Stimulated activated CD4-positive, alpha-beta T cell treated with anti-CD3 and anti-CD28 coated beads, Interleukin-1b, Interleukin-23, amount 100 ng/mL, for 24 hours (primary cell): ENCODE measurements around the gene MAP3K12.

ENCODE experiments used
- DNase-seq, 4 experiments: peaks; one replicate each; pipeline ENCODE4 v3.0.0-alpha.2; 2020; ENCODE audit warnings: low read depth in 4 of 4, low spot score in 1 of 4

The MAP3K12 gene

DNA sequence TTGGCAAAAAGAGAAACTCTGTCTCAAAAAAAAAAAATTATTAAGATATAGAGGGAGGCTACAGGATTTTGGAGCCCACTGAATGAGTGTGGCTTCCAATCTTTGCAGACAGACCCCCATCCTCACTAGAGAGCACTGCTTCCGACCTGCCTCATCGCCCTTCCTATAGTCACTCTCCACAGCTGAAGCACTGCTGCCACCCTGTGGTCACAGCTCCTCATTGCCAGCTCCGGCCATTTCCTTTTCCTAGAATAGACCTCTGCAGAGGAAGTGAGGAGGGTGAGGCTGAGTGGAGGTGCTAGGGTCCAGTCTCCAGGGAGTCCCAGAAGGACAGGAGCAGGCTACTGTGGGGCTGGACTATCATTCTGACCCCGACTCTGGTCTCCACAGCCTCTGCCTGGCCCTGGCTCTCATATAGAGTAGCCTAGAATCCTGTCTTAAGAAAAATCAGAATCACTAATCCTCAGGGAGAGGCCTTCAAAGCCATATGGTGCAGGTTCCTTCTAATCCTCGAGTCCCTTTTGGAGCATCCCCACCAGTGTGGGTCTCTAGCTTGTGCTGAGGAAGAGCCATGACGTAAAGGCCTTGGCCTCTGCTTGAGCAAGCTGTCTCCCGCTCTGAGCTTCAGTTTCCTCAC is 9.4 kb upstream of the MAP3K12 start:
- DNase-seq = peak; percentile 53 to 80 (median 71)

DNA sequence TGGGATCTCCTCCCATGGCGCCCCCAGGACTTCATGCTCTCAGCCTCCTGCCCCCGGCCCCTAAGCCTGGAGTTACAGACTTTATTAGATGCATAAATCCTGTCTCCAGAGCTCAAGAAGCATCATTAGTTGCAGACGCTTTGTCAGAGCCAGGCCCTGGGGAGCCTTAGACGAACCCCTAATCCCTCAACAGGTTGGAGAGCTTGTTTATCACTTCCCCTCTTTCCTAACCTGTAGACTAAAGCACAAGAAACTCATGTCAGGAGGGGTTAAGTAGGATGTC is 8.3 kb upstream of the MAP3K12 start:
- no peak for DNase-seq

DNA sequence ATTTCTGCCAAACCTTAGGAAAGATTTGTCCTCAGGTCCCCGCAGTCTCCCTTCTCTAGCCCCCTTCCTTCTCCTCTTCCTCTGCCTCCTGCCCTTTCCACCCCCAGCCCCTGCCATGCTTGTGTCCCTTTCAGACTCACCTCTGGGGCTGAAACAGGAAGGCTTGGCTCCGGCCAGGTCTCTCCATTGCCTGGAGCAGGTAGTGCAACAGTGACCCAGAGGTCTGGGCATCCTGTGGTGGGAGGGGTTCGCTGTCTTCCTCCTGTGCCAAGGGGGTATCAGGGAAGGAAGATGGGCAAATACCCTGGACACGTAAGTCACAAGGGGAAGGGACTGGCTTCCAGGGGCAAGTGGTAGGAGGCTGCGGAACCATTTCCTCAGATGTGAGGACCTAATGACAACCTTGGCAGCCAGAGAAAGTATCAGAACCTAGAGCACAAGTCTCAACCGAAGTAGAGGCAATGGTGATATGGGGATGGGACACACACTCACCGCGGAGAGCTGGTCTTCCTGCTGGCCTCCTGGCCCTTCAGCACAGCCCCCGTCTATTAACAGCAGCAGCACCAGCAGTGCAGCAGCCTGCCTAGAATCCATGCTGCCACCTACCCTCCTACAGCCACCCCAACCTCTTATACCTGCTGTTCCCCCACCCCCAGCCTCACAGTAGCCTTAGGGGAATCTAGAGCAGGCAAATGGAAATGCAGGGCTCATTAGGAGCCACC is 7.8 kb upstream of the MAP3K12 start, which contains the start of gene NPFF:
NPFF (minus strand) TSS at position 604 of the 722 bp plus-strand sequence; CDS start at position 594, 10 bp downstream.
- no peak for DNase-seq

DNA sequence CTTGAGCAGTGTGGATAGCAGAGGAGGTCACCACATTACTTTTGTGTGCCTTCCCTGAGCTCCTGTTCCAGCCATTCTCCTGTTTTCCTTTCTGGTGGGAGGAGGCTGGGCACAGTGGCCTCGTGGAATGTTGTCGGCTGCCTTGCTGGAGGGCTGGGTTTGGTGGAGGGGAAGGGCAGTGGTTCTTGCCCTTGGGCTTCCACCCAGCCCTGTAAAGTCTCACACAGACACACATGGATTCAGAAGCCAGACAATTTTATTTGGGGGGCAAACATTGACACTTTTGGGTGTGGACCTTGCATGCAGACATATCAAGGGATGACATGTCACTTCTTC is 7.2 kb upstream of the MAP3K12 start:
- no peak for DNase-seq

DNA sequence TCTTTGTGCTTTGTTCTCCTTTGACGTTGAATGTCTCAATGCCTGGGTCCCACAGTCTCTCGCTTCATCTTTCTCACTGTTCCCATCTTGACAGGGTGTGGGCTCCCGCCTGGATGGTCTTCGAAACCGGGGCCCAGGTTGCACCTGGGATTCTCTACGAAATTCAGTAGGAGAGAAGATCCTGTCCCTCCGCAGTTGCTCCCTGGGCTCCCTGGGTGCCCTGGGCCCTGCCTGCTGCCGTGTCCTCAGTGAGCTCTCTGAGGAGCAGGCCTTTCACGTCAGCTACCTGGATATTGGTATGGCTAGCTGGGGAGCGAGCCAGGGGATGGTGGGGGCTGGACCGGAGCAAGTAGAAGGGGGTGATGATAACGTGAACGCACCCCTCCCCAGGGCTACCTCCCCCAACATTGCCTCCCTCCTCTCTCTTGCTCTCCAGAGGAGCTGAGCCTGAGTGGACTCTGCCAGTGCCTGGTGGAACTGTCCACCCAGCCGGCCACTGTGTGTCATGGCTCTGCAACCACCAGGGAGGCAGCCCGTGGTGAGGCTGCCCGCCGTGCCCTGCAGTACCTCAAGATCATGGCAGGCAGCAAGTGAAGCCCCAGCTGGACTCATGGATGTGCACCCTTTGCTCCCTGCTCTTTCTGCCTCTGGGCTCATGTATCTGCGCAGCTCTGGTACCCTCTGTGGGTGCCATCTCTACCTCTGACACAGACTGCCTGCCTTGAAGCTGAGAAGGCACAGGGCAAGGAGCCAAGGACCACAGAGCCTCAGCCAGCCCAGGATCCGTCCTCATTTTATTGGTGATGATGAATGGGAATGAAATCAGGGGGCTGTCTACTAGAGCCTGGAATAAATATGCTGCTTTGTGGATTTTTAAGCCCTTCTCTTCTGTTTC is 6.5 kb upstream of the MAP3K12 start:
- no peak for DNase-seq

DNA sequence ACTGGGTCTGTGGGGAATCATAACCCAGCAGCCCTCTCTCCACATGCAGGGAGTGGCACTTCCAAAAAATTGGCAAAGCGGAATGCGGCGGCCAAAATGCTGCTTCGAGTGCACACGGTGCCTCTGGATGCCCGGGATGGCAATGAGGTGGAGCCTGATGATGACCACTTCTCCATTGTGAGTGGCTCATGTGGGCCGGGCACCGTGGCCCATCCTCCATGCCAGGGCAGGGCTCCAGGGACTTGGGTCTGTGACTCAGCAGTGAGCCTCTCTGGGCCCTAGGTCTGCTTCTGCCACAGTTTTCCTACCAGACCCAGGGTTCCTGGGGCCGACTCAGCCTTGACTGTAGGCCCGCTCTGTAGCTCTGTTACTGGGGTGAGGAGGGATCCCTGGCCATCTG is 5.8 kb upstream of the MAP3K12 start:
- no peak for DNase-seq

DNA sequence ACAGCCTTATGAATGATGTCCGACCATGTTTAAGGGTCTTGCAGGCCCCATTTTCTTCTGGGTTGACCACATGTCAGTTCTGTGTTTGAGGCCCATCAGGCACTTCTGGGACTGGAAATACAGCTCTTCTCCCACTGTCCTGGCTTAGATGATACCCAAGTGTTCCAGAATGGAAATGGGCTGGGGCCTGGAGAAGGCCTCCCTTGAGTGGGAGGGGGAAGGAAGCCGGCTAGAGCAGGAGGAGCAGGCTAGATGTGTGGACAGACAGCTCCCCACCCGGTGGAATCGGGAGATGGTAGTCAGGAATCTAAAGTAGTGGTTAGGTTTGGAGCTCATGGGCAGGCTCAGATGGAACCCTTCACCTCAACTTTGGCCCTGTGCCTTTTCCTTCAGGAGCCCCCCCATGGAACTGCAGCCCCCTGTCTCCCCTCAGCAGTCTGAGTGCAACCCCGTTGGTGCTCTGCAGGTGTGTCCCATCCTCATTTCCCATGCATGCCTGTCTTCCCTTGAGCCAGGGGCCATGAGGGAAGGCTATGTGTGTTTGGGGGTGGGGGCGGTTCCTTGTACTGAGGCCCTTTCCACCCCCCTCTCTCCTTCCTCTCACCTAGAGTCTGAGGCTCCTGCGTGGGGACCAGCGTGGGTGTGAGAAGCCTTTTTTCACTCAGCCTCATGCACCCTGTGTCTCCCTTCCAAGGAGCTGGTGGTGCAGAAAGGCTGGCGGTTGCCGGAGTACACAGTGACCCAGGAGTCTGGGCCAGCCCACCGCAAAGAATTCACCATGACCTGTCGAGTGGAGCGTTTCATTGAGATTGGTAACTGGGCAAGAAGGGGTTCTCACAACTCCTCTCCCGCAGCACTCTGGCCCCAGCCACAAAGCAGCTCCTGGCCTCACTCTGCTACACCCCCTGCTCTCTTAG is 5.0 kb upstream of the MAP3K12 start:
- no peak for DNase-seq

DNA sequence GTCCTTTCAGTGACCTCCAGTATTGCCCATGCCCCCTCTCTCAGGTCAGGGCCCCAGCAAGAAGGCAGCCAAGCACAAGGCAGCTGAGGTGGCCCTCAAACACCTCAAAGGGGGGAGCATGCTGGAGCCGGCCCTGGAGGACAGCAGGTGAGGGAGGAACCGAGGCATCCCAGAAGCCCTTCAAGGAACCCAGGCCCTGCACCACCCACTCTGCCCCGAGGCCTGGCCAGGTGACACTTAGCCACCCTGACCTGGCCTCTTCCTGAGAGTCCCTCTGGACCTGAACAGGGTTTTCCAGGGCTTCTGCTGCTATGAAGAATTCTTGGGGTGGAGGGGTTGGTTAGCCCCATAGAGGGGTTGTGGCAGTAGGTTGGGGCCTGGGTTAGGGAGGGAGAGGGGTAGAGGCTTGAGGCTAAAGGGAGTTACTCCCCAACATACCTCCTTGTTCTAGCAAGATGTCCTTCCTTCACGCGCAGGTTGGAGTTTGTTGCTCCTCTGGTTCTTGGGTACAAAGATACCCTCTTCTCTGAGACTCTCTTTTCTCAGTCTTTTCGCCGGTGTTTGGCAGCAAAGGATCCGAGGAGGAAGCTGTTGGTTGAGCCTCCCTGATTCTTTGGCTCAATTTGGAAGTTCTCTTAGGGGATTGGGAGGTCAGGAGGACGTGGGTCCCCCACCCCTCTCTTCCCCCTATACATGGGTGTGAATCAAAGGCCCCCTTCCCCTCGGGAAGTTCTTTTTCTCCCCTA is 3.9 kb upstream of the MAP3K12 start:
- DNase-seq = no peak

DNA sequence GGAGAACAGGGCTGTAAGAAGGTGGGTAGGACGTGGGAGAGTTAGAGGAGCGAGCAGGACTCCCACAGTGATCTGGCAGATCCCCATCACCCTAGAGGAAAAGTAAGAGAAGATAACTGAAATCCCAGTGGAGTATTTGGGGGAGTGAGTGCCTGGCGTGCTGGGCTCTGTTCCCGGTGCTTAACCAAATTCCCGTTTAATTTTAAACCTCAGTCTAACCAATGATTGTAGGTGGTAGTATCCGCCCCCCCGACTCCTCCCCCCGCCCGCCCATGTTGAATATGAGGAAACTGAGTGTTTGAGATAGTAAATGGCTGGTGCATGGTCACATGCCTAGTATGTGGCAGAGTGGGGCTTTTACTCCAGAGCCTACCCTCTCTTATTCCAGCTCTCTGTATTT is 3.1 kb upstream of the MAP3K12 start:
- no peak for DNase-seq

DNA sequence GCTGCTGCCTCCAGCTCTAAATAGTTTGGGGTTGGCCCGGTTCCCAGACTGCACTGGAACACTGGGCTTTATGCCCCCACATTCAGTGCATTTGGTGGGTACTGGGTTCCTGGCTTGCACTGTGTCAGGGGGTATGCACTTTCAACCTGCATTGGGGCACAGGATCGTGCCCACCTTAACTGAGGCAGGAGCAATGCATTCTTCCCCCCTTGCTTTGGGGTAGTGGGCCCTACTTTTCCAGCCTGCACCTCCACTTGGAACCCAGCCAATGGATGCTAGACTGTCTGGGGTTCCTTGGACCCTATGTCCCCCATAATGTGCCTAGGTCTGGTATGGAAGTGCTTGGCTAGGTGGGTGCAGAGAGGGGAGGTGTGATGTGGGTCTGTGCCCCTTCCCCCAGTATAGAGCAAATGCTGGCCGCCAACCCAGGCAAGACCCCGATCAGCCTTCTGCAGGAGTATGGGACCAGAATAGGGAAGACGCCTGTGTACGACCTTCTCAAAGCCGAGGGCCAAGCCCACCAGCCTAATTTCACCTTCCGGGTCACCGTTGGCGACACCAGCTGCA is 2.4 kb upstream of the MAP3K12 start:
- no peak for DNase-seq

DNA sequence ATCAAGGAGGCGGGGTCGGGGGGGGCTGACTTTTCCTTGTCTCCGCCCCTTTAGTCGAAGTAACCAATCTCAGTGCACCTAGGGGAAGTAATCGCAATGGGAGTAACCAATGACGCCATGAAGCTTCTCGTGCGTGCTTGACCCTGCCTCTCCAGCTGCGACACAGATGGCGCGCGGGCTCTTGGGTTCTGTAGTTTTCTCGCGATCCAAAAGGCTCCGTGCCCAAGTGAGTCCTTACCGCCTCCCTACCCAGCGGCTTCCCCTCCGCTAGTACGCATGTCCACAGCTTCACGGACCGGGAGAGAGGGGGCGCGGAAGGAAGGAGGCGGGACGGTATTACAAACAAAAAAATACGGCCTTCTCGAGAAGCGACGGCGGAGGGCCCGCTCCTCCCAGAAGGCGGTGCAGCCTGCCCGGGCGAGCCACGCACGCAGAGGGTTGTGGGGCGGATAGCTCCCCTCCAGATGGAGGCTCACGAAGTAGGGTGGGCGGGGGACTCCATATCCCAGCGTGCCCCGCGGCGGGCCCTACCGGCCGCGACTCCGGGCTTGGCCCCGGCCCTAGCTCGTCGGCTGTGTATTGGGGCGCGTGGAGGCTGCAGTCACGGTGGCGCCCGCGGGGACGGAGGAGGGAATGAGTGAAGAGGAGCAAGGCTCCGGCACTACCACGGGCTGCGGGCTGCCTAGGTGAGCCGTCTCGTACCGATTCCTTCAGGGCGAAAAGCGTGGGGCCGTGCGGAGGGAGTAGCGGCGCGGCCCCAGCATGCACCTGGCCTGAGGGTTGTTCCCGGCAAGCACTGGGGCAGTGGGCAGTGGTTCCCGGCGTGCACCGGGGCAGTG is 1.7 kb upstream of the MAP3K12 start, which contains the start of gene TARBP2:
TARBP2 (plus strand) TSS at position 508 of the 839 bp plus-strand sequence; CDS start at position 634, 126 bp downstream.
- DNase-seq = peak; percentile 86 to 96 (median 96)

DNA sequence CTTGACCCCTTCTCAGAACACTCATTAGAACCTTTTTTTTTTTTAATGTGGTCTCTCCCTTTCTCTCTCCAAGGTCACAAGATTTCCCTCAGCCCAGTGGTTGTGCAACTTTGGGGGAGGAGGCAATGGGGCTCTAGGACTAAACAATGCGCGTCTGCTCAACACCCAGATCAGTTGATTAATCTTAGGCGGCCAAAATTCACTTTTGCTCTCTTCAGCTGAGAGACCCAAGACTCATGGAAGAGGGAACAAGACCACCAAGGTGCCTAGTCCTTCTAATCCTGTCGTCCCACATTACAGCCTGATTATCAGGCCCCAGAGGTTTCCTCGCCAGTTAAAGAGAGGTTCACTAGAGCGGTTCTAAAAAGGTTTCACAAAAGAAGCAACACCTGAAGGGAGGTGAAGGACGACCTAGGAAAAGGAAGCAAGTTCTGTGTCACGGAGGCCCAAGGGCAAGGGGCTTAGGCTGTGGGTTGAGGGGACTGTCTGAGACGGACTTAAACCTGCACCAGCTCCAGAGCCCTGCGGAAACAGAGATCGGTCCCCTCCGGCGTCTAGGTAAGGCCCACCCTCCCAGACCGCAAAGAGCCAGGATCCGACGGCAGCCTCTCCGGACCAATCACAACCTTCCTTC is 1.0 kb upstream of the MAP3K12 start:
- no peak for DNase-seq

DNA sequence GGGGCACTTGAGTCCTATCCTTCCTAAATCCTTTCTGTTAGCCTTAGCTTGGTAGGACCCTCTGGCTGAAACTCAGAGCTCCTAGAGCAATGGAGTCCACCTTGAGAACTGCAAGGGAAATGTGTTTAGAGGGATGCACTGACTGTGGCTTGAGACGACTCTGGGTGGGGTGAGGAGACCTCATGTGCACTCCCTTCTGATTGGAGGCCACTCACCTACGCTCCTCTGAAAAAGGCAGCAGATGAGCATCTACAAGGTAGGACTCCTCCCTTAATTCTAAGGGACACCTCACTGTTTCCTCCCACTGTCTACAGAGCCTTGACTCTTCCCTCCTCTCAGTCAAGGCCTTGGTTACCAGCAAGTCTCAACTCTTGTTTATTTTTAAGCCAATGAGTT is 1.0 kb downstream of the MAP3K12 start:
- DNase-seq = no peak

DNA sequence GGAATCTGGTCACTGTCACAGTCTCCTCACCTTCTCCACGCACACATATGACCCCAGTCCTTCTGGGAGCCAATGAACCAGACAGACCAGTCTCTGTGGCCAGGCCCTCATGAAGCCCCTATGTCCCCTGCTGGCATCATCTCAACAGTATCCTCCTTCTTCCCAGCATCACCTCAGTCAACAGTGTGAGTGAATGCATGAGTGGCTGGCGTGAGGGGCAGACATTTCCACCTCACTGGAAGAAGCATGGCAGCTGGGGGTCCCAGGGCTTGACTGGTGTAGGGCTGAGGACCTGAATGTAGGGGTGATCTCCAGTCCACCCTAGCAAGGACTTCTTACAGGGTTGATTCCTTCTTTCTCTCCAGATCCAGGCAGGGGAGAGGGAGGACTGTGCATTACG is 1.8 kb downstream of the MAP3K12 start:
- no peak for DNase-seq

DNA sequence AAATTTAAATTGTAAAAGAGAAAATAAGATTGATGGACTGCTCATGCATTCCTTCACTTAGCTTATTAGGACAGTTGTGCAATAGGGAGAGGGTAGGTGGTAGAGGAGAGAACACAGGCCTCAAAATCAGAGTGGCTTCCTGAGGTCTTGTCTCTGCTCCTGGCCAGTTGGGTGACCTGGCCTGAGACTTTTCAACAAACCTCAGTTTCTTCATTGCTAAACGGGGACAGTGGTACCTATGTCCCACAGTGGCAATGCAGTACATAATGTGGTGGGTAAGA is 2.6 kb downstream of the MAP3K12 start:
- DNase-seq = no peak

DNA sequence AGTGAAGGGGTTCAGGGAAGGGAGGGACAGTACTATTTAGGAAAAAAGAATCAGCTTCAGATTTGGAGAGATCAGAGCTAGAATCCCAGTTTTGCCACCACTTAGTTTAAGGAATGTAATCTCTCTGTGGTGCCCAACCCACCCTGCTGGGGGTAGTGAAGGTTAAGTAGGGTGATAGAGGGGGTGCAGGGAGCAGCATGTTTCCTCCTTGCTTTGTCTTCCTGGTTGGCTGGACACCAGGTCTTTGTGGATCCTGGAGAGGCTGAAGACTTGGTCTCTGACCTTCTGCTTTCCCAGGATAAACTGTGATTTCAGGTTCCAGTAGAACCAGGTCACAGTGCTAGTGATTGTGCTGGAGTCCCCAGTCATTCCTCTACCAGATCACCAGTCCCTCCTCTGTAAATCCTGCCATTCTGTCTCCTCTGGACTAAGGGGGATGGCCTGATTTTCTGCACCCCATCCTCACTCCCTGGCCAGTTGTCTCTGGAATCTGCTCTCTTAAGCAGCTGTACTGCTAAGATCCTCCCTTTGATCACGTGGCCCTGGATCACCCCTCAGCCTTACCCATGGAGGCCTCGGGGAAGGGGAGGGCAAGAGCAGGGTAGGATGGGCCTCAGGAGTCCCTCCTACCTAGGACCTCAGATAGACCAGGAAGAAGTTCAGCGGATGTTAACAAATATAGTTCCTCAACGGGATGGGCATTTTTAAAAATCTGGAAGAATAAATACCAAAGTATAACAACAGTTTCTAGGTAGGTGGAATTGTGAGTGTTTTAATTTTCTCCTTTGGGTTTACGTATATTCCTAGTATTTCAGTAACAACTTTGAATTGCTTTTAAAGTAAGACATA is 3.1 kb downstream of the MAP3K12 start:
- no peak for DNase-seq

DNA sequence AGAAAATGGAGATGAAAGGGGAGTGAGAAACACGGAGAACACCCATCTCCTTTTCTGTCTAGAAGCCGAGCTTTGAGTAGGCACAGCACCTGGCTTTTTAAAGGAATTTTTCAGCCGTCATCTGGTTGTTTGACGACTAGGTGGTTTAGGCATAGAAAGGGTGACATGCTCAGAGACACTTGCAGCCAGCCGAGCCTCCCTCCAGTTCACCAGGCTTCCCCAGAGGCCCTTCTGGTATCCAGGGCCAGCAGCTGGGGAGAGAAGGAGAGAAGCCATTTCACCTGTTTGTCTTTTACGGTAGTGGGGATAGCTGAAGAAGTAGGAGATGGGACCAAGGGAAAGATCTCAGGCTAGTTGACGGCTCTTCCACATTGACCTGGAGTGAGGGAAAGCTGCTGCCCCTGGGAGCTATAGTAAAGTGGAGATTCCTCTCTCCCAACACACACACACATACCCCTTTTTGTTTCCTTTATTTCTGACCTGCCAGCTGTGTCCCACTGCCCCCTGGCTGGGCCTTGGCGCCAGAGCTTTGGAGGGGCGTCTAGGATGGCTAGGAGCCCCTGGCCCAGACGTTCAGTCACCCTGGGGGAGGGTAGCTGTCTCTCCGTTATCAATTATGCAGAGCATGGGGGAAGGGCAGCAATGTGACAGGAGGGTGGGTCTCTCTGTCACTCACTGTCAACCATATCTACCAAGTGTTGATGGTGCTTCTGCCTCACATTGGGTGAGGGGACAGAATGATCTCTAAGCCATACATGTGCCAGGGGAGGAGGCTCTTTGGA is 5.5 kb downstream of the MAP3K12 start:
- no peak for DNase-seq
